ENCODE results near the gene KPNB1.

DNA sequence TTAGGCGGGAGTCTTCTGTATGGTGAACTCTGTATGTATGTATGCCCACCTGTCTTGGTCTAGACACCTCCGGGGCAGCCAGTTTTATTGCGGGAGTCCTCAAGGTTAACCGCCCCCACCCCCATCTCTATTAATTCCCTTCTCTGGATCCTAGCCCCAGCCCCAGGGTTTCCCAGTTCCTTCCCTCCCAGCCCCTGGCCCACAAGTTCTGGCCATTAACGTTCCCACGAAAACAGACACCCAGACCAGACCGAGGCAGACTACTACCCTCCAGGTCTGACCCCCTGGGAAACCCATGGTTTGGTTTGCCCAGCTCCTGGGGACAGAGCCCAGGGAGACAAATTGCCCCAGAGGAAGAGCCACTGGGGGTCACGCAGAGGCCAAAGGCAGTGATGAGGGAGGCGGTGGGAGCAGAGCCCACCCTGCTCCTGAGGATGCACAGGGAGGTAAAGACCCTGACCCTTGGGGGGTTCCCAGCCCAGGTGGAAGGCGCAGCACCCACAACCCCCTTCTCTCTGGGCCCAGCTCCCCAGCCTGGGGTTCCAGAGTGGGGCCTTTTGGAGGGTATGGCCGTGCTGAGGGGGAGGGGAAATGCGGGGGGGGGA is 52.8 kb downstream of the KPNB1 start:
- TF ChIP-seq MAX (IDR thresholded peaks at IDR 0.05) = no peak
- TF ChIP-seq TAF1 (IDR thresholded peaks at IDR 0.05; ENCODE audit: low read depth) = no peak
- no peak for TF ChIP-seq EP300 (IDR thresholded peaks at IDR 0.05; ENCODE audit: borderline replicate concordance)
- TF ChIP-seq RAD21 (IDR thresholded peaks at IDR 0.05; ENCODE audit: low read depth) = no peak
- no peak for TF ChIP-seq NFIC (IDR thresholded peaks at IDR 0.05)
- TF ChIP-seq TEAD4 (IDR thresholded peaks at IDR 0.05) = no peak
- no peak for TF ChIP-seq TCF12 (IDR thresholded peaks at IDR 0.05; ENCODE audit: low read depth)
- TF ChIP-seq YY1 (IDR thresholded peaks at IDR 0.05; ENCODE audit: low read depth) = no peak
- no peak for TF ChIP-seq CEBPB (IDR thresholded peaks at IDR 0.05)
- TF ChIP-seq, protein P1, sequence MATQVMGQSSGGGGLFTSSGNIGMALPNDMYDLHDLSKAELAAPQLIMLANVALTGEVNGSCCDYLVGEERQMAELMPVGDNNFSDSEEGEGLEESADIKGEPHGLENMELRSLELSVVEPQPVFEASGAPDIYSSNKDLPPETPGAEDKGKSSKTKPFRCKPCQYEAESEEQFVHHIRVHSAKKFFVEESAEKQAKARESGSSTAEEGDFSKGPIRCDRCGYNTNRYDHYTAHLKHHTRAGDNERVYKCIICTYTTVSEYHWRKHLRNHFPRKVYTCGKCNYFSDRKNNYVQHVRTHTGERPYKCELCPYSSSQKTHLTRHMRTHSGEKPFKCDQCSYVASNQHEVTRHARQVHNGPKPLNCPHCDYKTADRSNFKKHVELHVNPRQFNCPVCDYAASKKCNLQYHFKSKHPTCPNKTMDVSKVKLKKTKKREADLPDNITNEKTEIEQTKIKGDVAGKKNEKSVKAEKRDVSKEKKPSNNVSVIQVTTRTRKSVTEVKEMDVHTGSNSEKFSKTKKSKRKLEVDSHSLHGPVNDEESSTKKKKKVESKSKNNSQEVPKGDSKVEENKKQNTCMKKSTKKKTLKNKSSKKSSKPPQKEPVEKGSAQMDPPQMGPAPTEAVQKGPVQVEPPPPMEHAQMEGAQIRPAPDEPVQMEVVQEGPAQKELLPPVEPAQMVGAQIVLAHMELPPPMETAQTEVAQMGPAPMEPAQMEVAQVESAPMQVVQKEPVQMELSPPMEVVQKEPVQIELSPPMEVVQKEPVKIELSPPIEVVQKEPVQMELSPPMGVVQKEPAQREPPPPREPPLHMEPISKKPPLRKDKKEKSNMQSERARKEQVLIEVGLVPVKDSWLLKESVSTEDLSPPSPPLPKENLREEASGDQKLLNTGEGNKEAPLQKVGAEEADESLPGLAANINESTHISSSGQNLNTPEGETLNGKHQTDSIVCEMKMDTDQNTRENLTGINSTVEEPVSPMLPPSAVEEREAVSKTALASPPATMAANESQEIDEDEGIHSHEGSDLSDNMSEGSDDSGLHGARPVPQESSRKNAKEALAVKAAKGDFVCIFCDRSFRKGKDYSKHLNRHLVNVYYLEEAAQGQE (IDR thresholded peaks at IDR 0.05; ENCODE audit: low read depth) = no peak
- TF ChIP-seq, protein P2, sequence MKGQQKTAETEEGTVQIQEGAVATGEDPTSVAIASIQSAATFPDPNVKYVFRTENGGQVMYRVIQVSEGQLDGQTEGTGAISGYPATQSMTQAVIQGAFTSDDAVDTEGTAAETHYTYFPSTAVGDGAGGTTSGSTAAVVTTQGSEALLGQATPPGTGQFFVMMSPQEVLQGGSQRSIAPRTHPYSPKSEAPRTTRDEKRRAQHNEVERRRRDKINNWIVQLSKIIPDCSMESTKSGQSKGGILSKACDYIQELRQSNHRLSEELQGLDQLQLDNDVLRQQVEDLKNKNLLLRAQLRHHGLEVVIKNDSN (IDR thresholded peaks at IDR 0.05) = no peak
- TF ChIP-seq FOXM1 (IDR thresholded peaks at IDR 0.05; ENCODE audit: borderline replicate concordance, low read depth) = no peak
- TF ChIP-seq CREB1 (IDR thresholded peaks at IDR 0.05; ENCODE audit: low read depth) = no peak
- no peak for TF ChIP-seq ZBTB7A (IDR thresholded peaks at IDR 0.05; ENCODE audit: low read depth)

Data from Ishikawa (cell line).